ENCODE measurements around the gene PTPRU. TPM values are rescaled to one million over a fixed set of nuclear protein-coding genes. Genes with fewer than 3 reads are reported as not detected.

The PTPRU gene
- total RNA-seq, 2 donors from 2014 or later: 0.99 to 2.1 TPM

DNA sequence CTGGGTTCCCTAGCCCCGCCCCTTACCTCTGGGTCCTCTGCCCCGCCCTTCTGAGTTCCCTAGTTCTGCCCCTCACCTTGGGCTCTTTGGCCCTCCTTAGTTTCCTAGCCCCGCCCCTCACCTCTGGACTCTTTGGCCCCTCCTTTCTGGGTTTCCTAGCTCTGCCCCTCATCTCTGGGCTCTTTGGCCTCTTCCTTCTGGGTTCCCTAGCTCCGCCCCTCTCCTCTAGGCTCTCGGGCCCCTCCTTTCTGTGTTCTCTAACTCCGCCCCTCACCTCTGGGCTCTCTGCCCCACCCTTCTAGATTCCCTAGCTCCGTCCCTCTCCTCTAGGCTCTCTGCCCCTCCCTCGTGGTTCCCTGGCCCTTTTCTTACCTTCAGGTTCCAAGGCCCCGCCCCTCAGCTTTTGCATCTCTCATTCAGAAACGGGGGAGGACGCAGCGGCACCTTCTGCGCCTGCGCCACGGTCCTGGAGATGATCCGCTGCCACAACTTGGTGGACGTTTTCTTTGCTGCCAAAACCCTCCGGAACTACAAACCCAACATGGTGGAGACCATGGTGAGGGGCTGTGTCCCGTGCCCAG lies 88.5 kb downstream of the PTPRU start:
- ATAC-seq (replicated peaks): no peak
- Mint-ChIP-seq H3K4me3 (no peak overlapping the region), H3K27ac (no peak overlapping the region), H3K36me3 (ENCODE audit: low read depth) (no peaks in the 10 kb centered on the region), H3K4me1 (no peaks in the 10 kb centered on the region), H3K9me3 (no peaks in the 10 kb centered on the region), H3K27me3 (no peaks in the 10 kb centered on the region)

DNA sequence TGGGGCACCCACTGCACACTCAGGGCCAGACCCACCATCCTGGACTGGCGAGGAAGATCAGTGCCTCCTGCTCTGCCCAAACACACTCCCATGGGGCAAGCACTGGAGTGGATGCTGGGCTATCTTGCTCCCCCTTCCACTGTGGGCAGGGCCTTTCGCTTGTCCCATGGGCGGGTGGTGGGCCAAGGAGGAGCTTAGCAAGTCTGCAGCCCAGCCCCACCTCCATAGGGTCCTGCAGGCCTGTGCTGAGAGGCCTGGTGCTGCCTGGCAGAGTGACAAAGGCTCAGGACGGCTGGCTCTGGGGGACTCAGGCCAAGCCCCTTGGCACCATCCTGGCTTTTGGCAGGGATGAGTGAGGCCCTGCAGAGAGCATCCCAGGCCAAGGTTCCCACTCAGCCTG lies 89.4 kb downstream of the PTPRU start:
- Mint-ChIP-seq H3K36me3 (ENCODE audit: low read depth) (no peaks in the 10 kb centered on the region), H3K27me3 (no peaks in the 10 kb centered on the region), H3K4me3 (no peak overlapping the region), H3K4me1 (no peaks in the 10 kb centered on the region), H3K9me3 (no peaks in the 10 kb centered on the region), H3K27ac (no peak overlapping the region)
- ATAC-seq (replicated peaks): no peak

GRCh38 chr1:29326123-29326522 lies 89.8 kb downstream of the PTPRU start:
- H3K4me3 Mint-ChIP-seq: no peak overlapping the region
- H3K27ac Mint-ChIP-seq: no peak overlapping the region
- ATAC-seq (replicated peaks): no peak
- H3K36me3 Mint-ChIP-seq (ENCODE audit: low read depth): no peaks in the 10 kb centered on the region
- no peaks in the 10 kb centered on the region for H3K9me3 Mint-ChIP-seq
- peaks cover 2% of the 10 kb centered on the region for H3K27me3 Mint-ChIP-seq
- no peaks in the 10 kb centered on the region for H3K4me1 Mint-ChIP-seq

DNA sequence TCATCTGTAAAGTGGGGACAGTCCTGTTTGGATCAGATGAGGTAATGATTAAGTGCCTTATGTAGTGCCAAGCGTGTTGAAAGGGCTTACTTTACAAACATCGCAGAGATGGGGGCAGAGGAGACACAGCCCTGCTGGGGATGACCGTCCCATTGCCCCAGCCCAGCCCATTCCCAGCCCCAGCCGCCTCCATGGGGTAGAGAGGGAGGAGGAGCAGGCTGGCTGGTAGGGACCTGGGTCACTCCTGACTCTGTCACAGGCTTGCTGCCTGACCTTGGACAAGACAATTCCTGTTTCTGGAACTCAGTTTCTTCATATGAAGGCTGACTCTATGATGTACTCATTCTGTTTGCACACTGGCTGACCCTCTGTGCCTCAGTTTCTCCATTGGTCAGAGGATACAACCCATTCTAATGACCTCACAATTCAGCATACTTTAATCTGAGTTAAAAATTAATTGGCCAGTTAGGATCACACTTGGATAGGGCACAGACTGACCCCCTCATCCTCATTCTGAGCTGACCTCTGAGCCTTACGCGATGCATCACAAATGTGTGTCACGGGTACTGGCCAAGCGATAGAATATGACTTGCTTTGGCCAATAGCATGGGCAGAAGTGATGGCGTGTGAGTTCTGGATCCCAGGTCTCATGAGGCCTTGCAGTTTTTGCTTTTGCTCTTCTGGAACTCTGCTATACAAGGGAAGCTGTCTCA lies 91.1 kb downstream of the PTPRU start:
- H3K27me3 Mint-ChIP-seq: peaks cover 12% of the 10 kb centered on the region
- H3K9me3 Mint-ChIP-seq: no peaks in the 10 kb centered on the region
- no peak overlapping the region for H3K4me3 Mint-ChIP-seq
- no peaks in the 10 kb centered on the region for H3K4me1 Mint-ChIP-seq
- ATAC-seq (replicated peaks): no peak
- H3K27ac Mint-ChIP-seq: no peak overlapping the region
- H3K36me3 Mint-ChIP-seq (ENCODE audit: low read depth): no peaks in the 10 kb centered on the region

DNA sequence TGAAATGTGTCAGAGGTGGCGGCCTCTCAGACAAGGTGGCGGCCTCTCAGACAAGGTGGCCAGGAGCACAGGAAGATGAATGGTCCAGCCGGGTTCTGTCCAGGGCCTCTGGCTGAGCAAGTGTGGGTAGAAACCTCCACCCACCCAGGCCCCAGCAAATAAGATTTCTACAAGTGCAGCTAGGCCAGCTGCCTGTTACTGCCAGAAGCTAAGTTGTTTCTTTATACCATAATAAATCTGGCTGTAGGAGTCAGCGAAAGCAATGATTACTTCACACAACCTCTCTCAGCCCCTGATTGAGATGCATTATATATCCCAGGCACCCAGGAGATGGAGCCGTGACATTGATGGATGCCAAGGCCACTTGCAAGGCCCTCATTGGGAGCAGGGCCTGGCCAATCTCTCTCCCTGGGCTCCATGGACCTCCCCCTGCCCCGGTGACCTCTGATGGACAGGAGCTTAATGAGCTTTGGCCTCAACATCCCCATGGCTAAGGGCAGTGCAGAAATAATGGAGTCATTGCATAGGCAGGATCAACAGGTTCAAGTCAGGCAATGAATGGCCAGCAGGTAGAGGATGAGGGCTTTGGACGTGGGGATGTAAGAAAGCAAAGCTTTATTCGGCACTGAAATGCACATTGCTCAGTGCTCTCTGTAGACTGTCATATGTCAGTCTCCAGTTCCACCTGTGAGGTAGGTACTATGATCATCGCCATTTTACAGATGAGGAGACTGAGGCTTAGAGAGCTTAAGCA lies 92.9 kb downstream of the PTPRU start:
- no peak for ATAC-seq (replicated peaks)
- no peaks in the 10 kb centered on the region for H3K4me1 Mint-ChIP-seq
- no peaks in the 10 kb centered on the region for H3K9me3 Mint-ChIP-seq
- no peak overlapping the region for H3K4me3 Mint-ChIP-seq
- no peak overlapping the region for H3K27ac Mint-ChIP-seq
- no peaks in the 10 kb centered on the region for H3K36me3 Mint-ChIP-seq (ENCODE audit: low read depth)
- peaks cover 19% of the 10 kb centered on the region for H3K27me3 Mint-ChIP-seq

GRCh38 chr1:29330089-29330488 lies 93.8 kb downstream of the PTPRU start:
- peaks cover 19% of the 10 kb centered on the region for H3K27me3 Mint-ChIP-seq
- H3K4me3 Mint-ChIP-seq: no peak overlapping the region
- no peaks in the 10 kb centered on the region for H3K36me3 Mint-ChIP-seq (ENCODE audit: low read depth)
- H3K9me3 Mint-ChIP-seq: no peaks in the 10 kb centered on the region
- ATAC-seq (replicated peaks): no peak
- no peaks in the 10 kb centered on the region for H3K4me1 Mint-ChIP-seq
- no peak overlapping the region for H3K27ac Mint-ChIP-seq

DNA sequence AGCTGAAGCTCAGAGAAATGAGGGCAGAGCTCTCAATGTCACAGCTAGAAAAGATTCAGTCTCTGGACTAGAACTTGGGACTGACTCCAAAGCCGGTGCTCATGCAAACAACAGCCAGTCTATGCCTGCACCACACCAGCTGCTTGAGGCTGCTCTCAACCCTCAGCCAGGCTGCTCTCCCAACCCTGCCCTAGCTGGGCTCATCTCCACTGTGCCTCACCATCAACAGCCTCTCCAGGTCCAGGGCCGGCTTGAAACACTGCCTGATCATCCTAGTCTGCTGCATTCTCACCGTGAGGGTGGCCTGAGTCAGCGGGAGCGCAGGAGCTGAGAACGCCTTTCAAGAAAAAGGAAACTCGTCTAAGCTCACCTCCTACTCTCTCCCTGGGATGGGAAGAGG lies 94.5 kb downstream of the PTPRU start:
- Mint-ChIP-seq H3K27ac (no peak overlapping the region), H3K36me3 (ENCODE audit: low read depth) (no peaks in the 10 kb centered on the region), H3K27me3 (peaks cover 19% of the 10 kb centered on the region), H3K4me3 (no peak overlapping the region), H3K4me1 (no peaks in the 10 kb centered on the region), H3K9me3 (no peaks in the 10 kb centered on the region)
- no peak for ATAC-seq (replicated peaks)

GRCh38 chr1:29331309-29331708 lies 95.0 kb downstream of the PTPRU start:
- H3K36me3 Mint-ChIP-seq (ENCODE audit: low read depth): no peaks in the 10 kb centered on the region
- no peaks in the 10 kb centered on the region for H3K9me3 Mint-ChIP-seq
- H3K4me1 Mint-ChIP-seq: no peaks in the 10 kb centered on the region
- no peak overlapping the region for H3K4me3 Mint-ChIP-seq
- no peak overlapping the region for H3K27ac Mint-ChIP-seq
- H3K27me3 Mint-ChIP-seq: peaks cover 19% of the 10 kb centered on the region
- no peak for ATAC-seq (replicated peaks)

- Mint-ChIP-seq H3K9me3 (no peaks in the 10 kb centered on the region), H3K36me3 (ENCODE audit: low read depth) (no peaks in the 10 kb centered on the region), H3K4me3 (no peak overlapping the region), H3K27me3 (peaks cover 23% of the 10 kb centered on the region), H3K27ac (no peak overlapping the region), H3K4me1 (no peaks in the 10 kb centered on the region)
- no peak for ATAC-seq (replicated peaks)
Measured at GRCh38 chr1:29331729-29332128, 95.4 kb downstream of the PTPRU start.

- ATAC-seq (replicated peaks): no peak
- H3K4me3 Mint-ChIP-seq: no peak overlapping the region
- no peaks in the 10 kb centered on the region for H3K36me3 Mint-ChIP-seq (ENCODE audit: low read depth)
- H3K9me3 Mint-ChIP-seq: no peaks in the 10 kb centered on the region
- peaks cover 25% of the 10 kb centered on the region for H3K27me3 Mint-ChIP-seq
- no peak overlapping the region for H3K27ac Mint-ChIP-seq
- H3K4me1 Mint-ChIP-seq: no peaks in the 10 kb centered on the region
Measured at GRCh38 chr1:29332204-29332603, 95.9 kb downstream of the PTPRU start.

- Mint-ChIP-seq H3K4me1 (no peaks in the 10 kb centered on the region), H3K27me3 (peaks cover 32% of the 10 kb centered on the region), H3K27ac (no peak overlapping the region), H3K9me3 (no peaks in the 10 kb centered on the region), H3K4me3 (no peak overlapping the region), H3K36me3 (ENCODE audit: low read depth) (no peaks in the 10 kb centered on the region)
- ATAC-seq (replicated peaks): no peak
Measured at GRCh38 chr1:29333008-29333407, 96.7 kb downstream of the PTPRU start.

DNA sequence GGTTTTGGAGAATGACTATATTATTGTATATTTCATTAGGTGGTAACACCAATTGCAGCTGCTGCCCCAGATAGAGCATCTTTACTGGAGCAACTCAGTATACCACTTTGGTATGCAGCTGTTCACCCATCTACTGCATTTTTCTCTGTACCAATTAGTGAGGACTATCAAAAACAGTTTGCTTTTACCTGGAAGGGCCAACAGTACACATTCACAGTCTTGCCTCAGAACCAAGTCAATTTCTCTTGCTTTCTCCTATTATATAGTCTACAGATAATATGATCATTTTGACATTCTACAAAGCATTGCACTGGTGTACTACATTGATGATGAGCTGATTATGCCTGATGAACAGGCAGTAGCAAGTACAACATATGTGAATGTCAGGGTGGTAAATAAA lies 99.3 kb downstream of the PTPRU start:
- ATAC-seq (replicated peaks): no peak
- Mint-ChIP-seq H3K27me3 (peaks cover 44% of the 10 kb centered on the region), H3K9me3 (no peaks in the 10 kb centered on the region), H3K27ac (no peak overlapping the region), H3K36me3 (ENCODE audit: low read depth) (no peaks in the 10 kb centered on the region), H3K4me1 (no peaks in the 10 kb centered on the region), H3K4me3 (no peak overlapping the region)

- no peak for ATAC-seq (replicated peaks)
- Mint-ChIP-seq H3K27me3 (peaks cover 49% of the 10 kb centered on the region), H3K4me3 (no peak overlapping the region)
Measured at GRCh38 chr1:29338908-29339575, 102.7 kb downstream of the PTPRU start.

GRCh38 chr1:29341936-29342335 lies 105.6 kb downstream of the PTPRU start:
- Mint-ChIP-seq H3K36me3 (ENCODE audit: low read depth) (no peaks in the 10 kb centered on the region), H3K4me3 (no peak overlapping the region), H3K27ac (no peak overlapping the region), H3K4me1 (no peaks in the 10 kb centered on the region), H3K9me3 (no peaks in the 10 kb centered on the region), H3K27me3 (peaks cover 55% of the 10 kb centered on the region)
- no peak for ATAC-seq (replicated peaks)

More at GRCh38 chr1:29338908-29339575, 102.7 kb downstream of the PTPRU start:
- Mint-ChIP-seq H3K36me3 (ENCODE audit: low read depth) (no peaks in the 10 kb centered on the region), H3K4me1 (no peaks in the 10 kb centered on the region), H3K27ac (no peak overlapping the region), H3K9me3 (no peaks in the 10 kb centered on the region)
